ENCODE results near the gene EDIL3. TPM values are rescaled to one million over a fixed set of nuclear protein-coding genes. Genes with fewer than 3 reads are reported as not detected.

The EDIL3 gene, protein sequence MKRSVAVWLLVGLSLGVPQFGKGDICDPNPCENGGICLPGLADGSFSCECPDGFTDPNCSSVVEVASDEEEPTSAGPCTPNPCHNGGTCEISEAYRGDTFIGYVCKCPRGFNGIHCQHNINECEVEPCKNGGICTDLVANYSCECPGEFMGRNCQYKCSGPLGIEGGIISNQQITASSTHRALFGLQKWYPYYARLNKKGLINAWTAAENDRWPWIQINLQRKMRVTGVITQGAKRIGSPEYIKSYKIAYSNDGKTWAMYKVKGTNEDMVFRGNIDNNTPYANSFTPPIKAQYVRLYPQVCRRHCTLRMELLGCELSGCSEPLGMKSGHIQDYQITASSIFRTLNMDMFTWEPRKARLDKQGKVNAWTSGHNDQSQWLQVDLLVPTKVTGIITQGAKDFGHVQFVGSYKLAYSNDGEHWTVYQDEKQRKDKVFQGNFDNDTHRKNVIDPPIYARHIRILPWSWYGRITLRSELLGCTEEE
- total RNA-seq (10 to 100 TPM in 7 of 9 donors, 1 to 10 TPM in 2; 5.6 to 38.2 (median 25.8) TPM), polyA plus RNA-seq (1 to 10 TPM; 1.3 to 4.3 TPM)
- long read RNA-seq, donor 1, full-length matches to known transcripts: 7 of 8 reads
- long read RNA-seq, donor 1, partial matches to known transcripts: 0 of 8 reads
- long read RNA-seq, donor 1, other reads (novel, unspliced or antisense): 1 of 8 reads
- long read RNA-seq, donor 2, full-length matches to known transcripts: 26 of 46 reads
- long read RNA-seq, donor 2, partial matches to known transcripts: 9 of 46 reads
- long read RNA-seq, donor 2, other reads (novel, unspliced or antisense): 11 of 46 reads
- long read RNA-seq, donor 3, full-length matches to known transcripts: 21 of 25 reads
- long read RNA-seq, donor 3, partial matches to known transcripts: 3 of 25 reads
- long read RNA-seq, donor 3, other reads (novel, unspliced or antisense): 1 of 25 reads

GRCh38 chr5:84384604-84385575 is at the start of gene EDIL3:
EDIL3 (minus strand) TSS chr5:84384880; CDS start chr5:84384374, 506 bp downstream.
- Histone ChIP-seq H3K27ac (peak within 1 kb of the TSS in 10 of 12 donors; percentile 17 to 80 (median 52)), H3K9me3 (no peaks in the 10 kb centered on the region), H3K4me3 (peak within 1 kb of the TSS; percentile 37 to 75 (median 58)), H3K36me3 (no peaks in the 10 kb centered on the region), H3K4me1 (peaks cover 0 to 26% (median 0%) of the 10 kb centered on the region in 12 donors), H3K27me3 (peaks cover 0 to 47% (median 28%) of the 10 kb centered on the region in 9 donors)
- intact Hi-C loops (cut with DNase I): loop anchor here in 3 of 10 donors (5.0 to 10.0 kb wide), 3 partner anchors 98 to 670 kb away; no protein-coding TSS in a partner anchor
- TF ChIP-seq, protein P1, sequence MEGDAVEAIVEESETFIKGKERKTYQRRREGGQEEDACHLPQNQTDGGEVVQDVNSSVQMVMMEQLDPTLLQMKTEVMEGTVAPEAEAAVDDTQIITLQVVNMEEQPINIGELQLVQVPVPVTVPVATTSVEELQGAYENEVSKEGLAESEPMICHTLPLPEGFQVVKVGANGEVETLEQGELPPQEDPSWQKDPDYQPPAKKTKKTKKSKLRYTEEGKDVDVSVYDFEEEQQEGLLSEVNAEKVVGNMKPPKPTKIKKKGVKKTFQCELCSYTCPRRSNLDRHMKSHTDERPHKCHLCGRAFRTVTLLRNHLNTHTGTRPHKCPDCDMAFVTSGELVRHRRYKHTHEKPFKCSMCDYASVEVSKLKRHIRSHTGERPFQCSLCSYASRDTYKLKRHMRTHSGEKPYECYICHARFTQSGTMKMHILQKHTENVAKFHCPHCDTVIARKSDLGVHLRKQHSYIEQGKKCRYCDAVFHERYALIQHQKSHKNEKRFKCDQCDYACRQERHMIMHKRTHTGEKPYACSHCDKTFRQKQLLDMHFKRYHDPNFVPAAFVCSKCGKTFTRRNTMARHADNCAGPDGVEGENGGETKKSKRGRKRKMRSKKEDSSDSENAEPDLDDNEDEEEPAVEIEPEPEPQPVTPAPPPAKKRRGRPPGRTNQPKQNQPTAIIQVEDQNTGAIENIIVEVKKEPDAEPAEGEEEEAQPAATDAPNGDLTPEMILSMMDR (IDR thresholded peaks at IDR 0.05): no peak
- TF ChIP-seq POLR2A (IDR thresholded peaks at IDR 0.05): no peak
- DNase-seq (peak; percentile 19 to 69 (median 43)), ATAC-seq (peak in 2 of 4 donors; percentile 45 to 47)
- 1 to 3% (median 1%) methylated on average over 30 to 54 of the region's 54 CpGs for WGBS, 4 donors

DNA sequence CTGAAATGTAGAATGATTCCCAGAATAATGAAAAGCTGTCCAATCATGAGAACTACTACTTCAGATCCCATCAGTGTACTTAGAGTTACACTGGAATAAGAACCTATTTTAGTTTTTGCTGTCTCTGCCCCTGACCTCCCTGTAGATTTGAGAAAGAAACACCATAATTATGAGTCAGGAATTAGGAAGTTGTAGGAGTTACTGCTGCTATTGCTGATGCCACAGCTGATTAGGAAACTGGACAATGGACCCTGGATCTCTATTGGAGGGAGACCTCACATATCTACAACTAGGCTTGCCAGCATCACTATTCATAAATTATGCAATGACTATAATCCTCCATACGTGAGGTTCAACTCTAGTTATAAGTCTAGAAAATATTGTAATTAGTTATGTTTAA is 48.8 kb upstream of the EDIL3 start:
- ATAC-seq: no peak
- no peak for TF ChIP-seq POLR2A (IDR thresholded peaks at IDR 0.05)
- TF ChIP-seq, protein P1 (IDR thresholded peaks at IDR 0.05): no peak
- no peaks in the 10 kb centered on the region for H3K36me3 ChIP-seq
- H3K27ac ChIP-seq: no peak overlapping the region
- no peak for DNase-seq
- H3K27me3 ChIP-seq: no peaks in the 10 kb centered on the region
- intact Hi-C loops (cut with DNase I): no loop called here
- H3K9me3 ChIP-seq: peaks cover 0 to 5% (median 0%) of the 10 kb centered on the region in 12 donors
- 74 to 83% (median 79%) methylated on average over 1 of the region's 1 CpG for WGBS, 4 donors
- no peak overlapping the region for H3K4me3 ChIP-seq
- no peaks in the 10 kb centered on the region for H3K4me1 ChIP-seq

GRCh38 chr5:84430863-84431663 is 46.4 kb upstream of the EDIL3 start:
- Histone ChIP-seq H3K9me3 (peaks cover 0 to 16% (median 0%) of the 10 kb centered on the region in 12 donors), H3K27me3 (no peaks in the 10 kb centered on the region), H3K36me3 (no peaks in the 10 kb centered on the region), H3K4me3 (no peak overlapping the region), H3K27ac (no peak overlapping the region), H3K4me1 (no peaks in the 10 kb centered on the region)
- DNase-seq (no peak), ATAC-seq (no peak)
- WGBS, 4 donors: 75 to 84% (median 80%) methylated on average over 3 of the region's 3 CpGs
- TF ChIP-seq POLR2A (IDR thresholded peaks at IDR 0.05): no peak
- TF ChIP-seq, protein P1 (IDR thresholded peaks at IDR 0.05): no peak
- intact Hi-C loops (cut with DNase I): no loop called here
